GM23338 (cell line): Measurements from ENCODE around the gene TAS2R31. TPM values are rescaled to one million over a fixed set of nuclear protein-coding genes. Genes with fewer than 3 reads are reported as not detected.

ENCODE experiments used
- ATAC-seq: fragments of 200-7000 bp; cut with Tn5 transposase; 3 replicates; pipeline ENCODE4 v1.9.1; 2020
- DNase-seq: peaks from one replicate; pipeline ENCODE4 v3.0.0-alpha.2; 2015; ENCODE audit warnings: low spot score
- H2AFZ ChIP-seq: fragments of 200-600 bp; sonication (generic); 2 replicates; pipeline ENCODE4 v1.8.0; 2016; ENCODE audit warnings: antibody characterized with exemption, mild to moderate bottlenecking, moderate library complexity
- H3F3A ChIP-seq: fragments of 200-600 bp; sonication (generic); replicated peaks from 2 replicates; pipeline ENCODE4 v1.8.0; 2017; ENCODE audit warnings: antibody characterized with exemption, mixed run types, low read depth
- H3K27ac ChIP-seq: fragments of 200-600 bp; sonication (generic); 2 replicates; pipeline ENCODE4 v1.6.1; 2016; ENCODE audit warnings: low read depth
- H3K27me3 ChIP-seq: fragments of 200-600 bp; sonication (generic); 2 replicates; pipeline ENCODE4 v1.8.0; 2016; ENCODE audit warnings: mild to moderate bottlenecking, mixed run types, moderate library complexity; ENCODE audit not compliant: insufficient read depth
- H3K36me3 ChIP-seq: fragments of 200-600 bp; sonication (generic); 2 replicates; pipeline ENCODE4 v1.8.0; 2016; ENCODE audit warnings: mild to moderate bottlenecking; ENCODE audit not compliant: insufficient read depth
- H3K4me1 ChIP-seq: fragments of 200-600 bp; sonication (generic); 2 replicates; pipeline ENCODE4 v1.8.0; 2016; ENCODE audit warnings: mild to moderate bottlenecking, moderate library complexity; ENCODE audit not compliant: insufficient read depth
- H3K4me2 ChIP-seq: fragments of 200-600 bp; sonication (generic); 2 replicates; pipeline ENCODE4 v1.7.1; 2017; ENCODE audit warnings: mixed run types
- H3K4me3 ChIP-seq: fragments of 200-600 bp; sonication (generic); 2 replicates; pipeline ENCODE4 v1.6.1; 2016; ENCODE audit warnings: mixed run types
- H3K79me2 ChIP-seq: fragments of 200-600 bp; sonication (generic); replicated peaks from 2 replicates; pipeline ENCODE4 v1.8.0; 2017; ENCODE audit warnings: mild to moderate bottlenecking; ENCODE audit not compliant: insufficient read depth
- H3K9me2 ChIP-seq: fragments of 200-600 bp; sonication (generic); 2 replicates; pipeline ENCODE4 v1.8.0; 2017; ENCODE audit not compliant: insufficient read depth
- H4K20me1 ChIP-seq: fragments of 200-600 bp; sonication (generic); replicated peaks from 2 replicates; pipeline ENCODE4 v1.8.0; 2017; ENCODE audit warnings: mild to moderate bottlenecking; ENCODE audit not compliant: insufficient read depth
- H3K27ac Mint-ChIP-seq: 2 replicates; pipeline ENCODE4 v1.8.0; 2020; ENCODE audit warnings: inconsistent platforms, mild to moderate bottlenecking, moderate library complexity, mixed read lengths
- H3K27me3 Mint-ChIP-seq: 3 replicates; pipeline ENCODE4 v1.8.0; 2022; ENCODE audit warnings: low read depth, mild to moderate bottlenecking, moderate library complexity, mixed read lengths, inconsistent platforms; ENCODE audit not compliant: insufficient read depth, poor library complexity
- H3K36me3 Mint-ChIP-seq: 3 replicates; pipeline ENCODE4 v1.8.0; 2021; ENCODE audit warnings: low read depth, mild to moderate bottlenecking, inconsistent platforms, moderate library complexity, mixed read lengths
- H3K4me1 Mint-ChIP-seq: 3 replicates; pipeline ENCODE4 v1.8.0; 2020; ENCODE audit warnings: mild to moderate bottlenecking, inconsistent platforms, mixed read lengths
- H3K4me3 Mint-ChIP-seq: 3 replicates; pipeline ENCODE4 v1.8.0; 2021; ENCODE audit warnings: moderate library complexity, mild to moderate bottlenecking, inconsistent platforms, mixed read lengths
- H3K9me3 Mint-ChIP-seq: 3 replicates; pipeline ENCODE4 v1.8.0; 2020; ENCODE audit warnings: moderate library complexity, mild to moderate bottlenecking, inconsistent platforms, mixed read lengths
- CREB1 ChIP-seq: fragments of 250-450 bp; sonication (Bioruptor Pico); IDR thresholded peaks from 2 replicates; pipeline ENCODE4 v1.5.0; 2020; ENCODE audit warnings: low read depth, mild to moderate bottlenecking, moderate library complexity
- EZH2 ChIP-seq: fragments of 200-600 bp; sonication (generic); IDR thresholded peaks from one replicate; pipeline ENCODE4 v1.8.0; 2017; ENCODE audit warnings: antibody characterized with exemption, mild to moderate bottlenecking, low read depth; ENCODE audit not compliant: unreplicated experiment
- EZH2phosphoT487 ChIP-seq: fragments of 200-600 bp; sonication (generic); IDR thresholded peaks from one replicate; pipeline ENCODE4 v1.8.1; 2018; ENCODE audit warnings: antibody characterized with exemption; ENCODE audit not compliant: unreplicated experiment
- JUNB ChIP-seq: IDR thresholded peaks from one replicate; pipeline ENCODE4 v1.6.1; 2016; ENCODE audit warnings: antibody characterized with exemption; ENCODE audit not compliant: unreplicated experiment
- NANOG ChIP-seq: IDR thresholded peaks from 2 replicates; pipeline ENCODE4 v1.6.1; 2016; ENCODE audit warnings: antibody characterized with exemption, borderline replicate concordance
- POLR2AphosphoS5 ChIP-seq: IDR thresholded peaks from 2 replicates; pipeline ENCODE4 v1.6.1; 2016; ENCODE audit warnings: antibody characterized with exemption, low read depth
- STAT1 ChIP-seq: IDR thresholded peaks from one replicate; pipeline ENCODE4 v1.6.1; 2016; ENCODE audit warnings: antibody characterized with exemption; ENCODE audit not compliant: unreplicated experiment
- ZNF114 ChIP-seq: fragments of 250-450 bp; sonication (Bioruptor Pico); IDR thresholded peaks from 2 replicates; pipeline ENCODE4 v1.5.0; 2020; ENCODE audit warnings: mild to moderate bottlenecking, moderate library complexity
- ZNF331 ChIP-seq: fragments of 250-450 bp; sonication (Bioruptor Pico); IDR thresholded peaks from 2 replicates; pipeline ENCODE4 v1.5.0; 2020; ENCODE audit warnings: low read depth, mild to moderate bottlenecking, moderate library complexity
- ZNF462 ChIP-seq: fragments of 250-450 bp; sonication (Bioruptor Pico); IDR thresholded peaks from 2 replicates; pipeline ENCODE4 v1.5.0; 2020; ENCODE audit warnings: mild to moderate bottlenecking, moderate library complexity
- polyA plus RNA-seq: library from polyadenylated mRNA; unstranded; fragments of >200 nt; fragmentation: Nextera tagmentation; extraction: Ambion mirVana; gene quantifications from 2 replicates; pipeline ENCODE4 v1.2.1, GENCODE V29; 2016
- total RNA-seq: library from RNA; depleted of rRNA; stranded (reverse); fragments of >200 nt; shearing (Covaris generic); gene quantifications from 2 replicates; pipeline ENCODE4 v1.2.3, GENCODE V29; 2014

TAS2R31 gene
- total and polyA plus RNA-seq, 2 experiments from 2014 or later = 12.9 TPM; not detected in 1

GRCh38 chr12:11015775-11016430, 15.3 kb downstream of the TAS2R31 start:
- DNase-seq (no peak), ATAC-seq (no peak)
- no peak overlapping the region for H2AFZ ChIP-seq
- no peak overlapping the region for H3K27ac ChIP-seq
- no peaks in the 10 kb centered on the region for H3K9me2 ChIP-seq
- peaks cover 3% of the 10 kb centered on the region; the same call in 2 of the 3 replicates for H3K4me1 Mint-ChIP-seq
- H3K4me3 Mint-ChIP-seq = no peak overlapping the region
- no peak overlapping the region for H3K4me2 ChIP-seq
- H3K79me2 ChIP-seq = no peaks in the 10 kb centered on the region
- H3K36me3 Mint-ChIP-seq = no peaks in the 10 kb centered on the region
- no peaks in the 10 kb centered on the region for H3K4me1 ChIP-seq
- H3K36me3 ChIP-seq = no peaks in the 10 kb centered on the region
- H3F3A ChIP-seq = no peaks in the 10 kb centered on the region
- H3K27me3 Mint-ChIP-seq = no peaks in the 10 kb centered on the region
- no peaks in the 10 kb centered on the region for H3K9me3 Mint-ChIP-seq
- H3K4me3 ChIP-seq = no peak overlapping the region
- H3K27me3 ChIP-seq = no peaks in the 10 kb centered on the region
- no peak overlapping the region; the same call in 1 of the 2 replicates for H3K27ac Mint-ChIP-seq
- no peaks in the 10 kb centered on the region for H4K20me1 ChIP-seq
- TF ChIP-seq ZNF114 (CRISPR knock-in tag) = no peak
- TF ChIP-seq JUNB = no peak
- TF ChIP-seq NANOG = no peak
- TF ChIP-seq CREB1 (CRISPR knock-in tag) = no peak
- TF ChIP-seq STAT1 = no peak
- no peak for TF ChIP-seq EZH2phosphoT487
- TF ChIP-seq ZNF331 (CRISPR knock-in tag) = no peak
- no peak for TF ChIP-seq ZNF462
- no peak for TF ChIP-seq POLR2AphosphoS5
- TF ChIP-seq EZH2 = no peak
